HPDE6-E6E7 (cell line): ENCODE measurements around the gene TTC6.
A peak's percentile ranks its signal among the peaks of the same experiment; 100 is the strongest.

Source experiments
- DNase-seq: peaks from one replicate; pipeline ENCODE4 v3.0.0; 2011; ENCODE audit warnings: missing footprints; ENCODE audit errors: extremely low spot score

The TTC6 gene

DNA sequence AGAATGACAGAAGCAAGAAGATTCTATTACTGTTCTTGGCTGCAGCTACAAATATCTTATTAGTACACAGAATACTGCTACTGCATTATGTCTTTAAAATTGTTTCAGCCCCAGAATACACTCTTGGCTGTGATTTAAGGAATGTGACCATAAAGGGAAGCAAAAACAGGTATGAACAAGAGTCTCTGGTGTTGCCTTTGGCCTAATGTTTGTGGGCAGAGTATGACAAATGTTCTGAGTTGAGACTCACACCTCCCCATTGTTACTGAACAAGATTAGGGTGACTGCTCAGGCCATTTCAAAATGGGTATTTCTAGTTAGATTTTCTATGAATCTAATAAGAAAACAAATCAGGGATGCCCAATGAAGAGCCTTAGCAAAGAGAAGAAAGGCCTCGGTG lies 28.5 kb downstream of the TTC6 start:
- DNase-seq: peak; percentile 72

DNA sequence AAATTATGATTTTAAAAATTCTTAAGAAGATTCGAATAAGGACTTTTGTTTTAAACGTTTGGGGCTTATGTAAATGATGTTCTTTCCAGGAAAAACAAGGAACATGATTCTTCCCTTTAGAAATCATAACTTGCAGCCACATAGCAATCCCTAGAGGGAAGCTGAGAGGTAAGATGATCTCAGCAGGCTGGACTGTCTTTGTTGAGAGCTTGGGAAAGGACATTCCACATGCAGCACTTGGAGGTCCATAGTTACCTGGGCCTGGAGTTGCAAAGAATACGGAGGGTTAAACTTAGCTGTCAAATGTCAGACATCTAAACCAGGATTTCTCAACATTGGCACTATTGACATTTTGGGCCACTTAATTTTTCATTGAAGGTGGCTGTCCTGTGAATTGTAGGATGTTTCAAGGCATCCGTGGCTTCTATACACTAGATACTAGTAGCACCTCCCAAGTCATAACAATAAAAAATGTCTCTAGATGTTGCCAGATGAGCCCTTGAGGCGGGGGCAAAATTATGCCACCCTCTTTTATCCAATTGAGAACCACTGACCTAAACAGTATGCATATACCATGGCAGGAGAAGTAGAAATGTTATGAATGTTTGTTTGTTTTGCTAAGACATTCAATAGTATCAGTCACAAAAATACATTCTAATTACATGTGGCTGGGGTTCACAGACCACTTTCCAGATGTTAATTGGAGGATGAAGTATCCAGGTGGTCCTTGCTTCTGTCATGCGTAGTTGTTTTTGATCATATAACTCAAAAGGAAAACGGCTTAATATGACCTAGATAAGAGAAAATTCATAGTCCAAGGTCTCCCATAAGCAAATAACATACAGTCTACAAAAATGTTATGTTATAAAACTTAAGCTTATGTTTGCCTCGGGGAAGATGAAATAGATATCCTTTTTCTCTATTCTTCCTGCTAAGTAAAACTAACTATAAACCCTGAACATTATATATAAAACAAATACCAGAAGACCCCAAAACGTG lies 30.5 kb downstream of the TTC6 start:
- DNase-seq: no peak

DNA sequence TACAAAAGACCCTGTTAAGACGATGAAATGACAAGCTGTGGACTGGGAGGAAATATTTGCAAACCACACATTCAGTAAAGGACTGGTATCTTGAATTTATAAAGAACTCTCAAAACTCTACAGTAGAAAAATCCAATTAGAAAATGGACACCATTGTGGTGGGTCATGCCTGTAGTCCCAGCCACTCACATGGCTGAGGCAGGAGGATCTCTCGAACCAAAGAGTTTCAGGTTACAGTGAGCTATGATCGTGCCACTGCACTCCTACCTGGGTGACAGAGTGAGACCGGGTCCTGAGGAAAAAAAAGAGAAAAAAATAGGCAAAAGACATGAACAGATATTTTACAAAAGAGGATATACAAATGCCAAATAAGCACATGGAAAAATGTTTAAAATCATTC lies 41.9 kb downstream of the TTC6 start:
- no peak for DNase-seq

DNA sequence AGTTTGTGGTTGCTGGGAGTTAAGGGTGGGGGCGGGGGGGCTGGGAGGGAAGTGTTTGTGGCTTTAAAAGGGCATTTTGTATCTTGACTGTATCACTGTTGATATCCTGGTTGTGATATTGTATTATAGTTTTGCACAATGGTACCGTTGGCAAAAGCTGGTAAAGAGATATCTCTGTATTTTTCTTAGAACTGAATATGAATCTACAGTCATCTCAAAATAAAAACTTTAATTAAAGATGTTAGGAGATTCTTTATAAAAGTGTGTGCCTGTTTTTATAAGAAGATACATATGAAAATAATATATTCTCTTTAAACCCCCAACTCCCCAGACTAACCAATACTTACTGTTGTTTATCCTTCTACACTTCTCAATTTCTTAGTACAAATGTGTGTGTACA lies 43.2 kb downstream of the TTC6 start:
- DNase-seq: no peak

DNA sequence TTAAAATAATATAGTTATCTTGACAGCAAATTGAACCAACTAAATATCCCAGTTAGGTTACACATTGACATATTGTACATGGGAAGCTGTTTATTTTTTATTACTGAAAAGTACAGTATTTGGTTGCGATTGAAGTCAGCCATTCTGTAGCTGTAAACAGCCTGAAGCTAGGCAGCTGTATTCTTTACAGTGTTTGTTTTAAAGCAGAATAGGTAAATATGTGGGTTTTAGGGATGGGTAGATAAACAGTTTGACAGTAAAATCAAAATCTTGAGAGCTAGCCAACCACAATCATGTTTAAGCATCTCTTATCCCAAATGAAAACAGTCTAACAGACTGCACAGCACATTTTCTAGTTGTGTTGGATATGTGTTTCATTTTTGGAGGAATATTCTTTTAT lies 45.7 kb downstream of the TTC6 start:
- DNase-seq: no peak

DNA sequence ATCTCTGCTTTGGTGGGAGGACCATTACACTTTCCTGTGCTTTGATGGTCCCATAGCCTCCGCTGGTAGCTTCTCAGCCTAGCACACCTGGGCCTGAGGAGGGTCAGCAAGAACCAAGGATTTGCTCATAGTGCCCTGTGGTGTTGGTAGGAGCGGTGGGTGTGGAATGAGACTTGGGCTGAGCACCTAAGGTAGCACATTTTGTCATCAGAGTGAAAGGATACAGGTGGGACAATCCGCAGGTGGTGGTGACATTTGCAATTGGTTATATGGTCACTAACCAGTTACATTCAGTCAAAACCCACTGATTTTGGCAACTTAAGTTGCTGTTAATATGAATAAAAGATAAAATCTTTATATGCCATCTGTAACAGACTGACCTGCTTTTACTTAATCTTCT lies 46.7 kb downstream of the TTC6 start:
- DNase-seq: no peak

DNA sequence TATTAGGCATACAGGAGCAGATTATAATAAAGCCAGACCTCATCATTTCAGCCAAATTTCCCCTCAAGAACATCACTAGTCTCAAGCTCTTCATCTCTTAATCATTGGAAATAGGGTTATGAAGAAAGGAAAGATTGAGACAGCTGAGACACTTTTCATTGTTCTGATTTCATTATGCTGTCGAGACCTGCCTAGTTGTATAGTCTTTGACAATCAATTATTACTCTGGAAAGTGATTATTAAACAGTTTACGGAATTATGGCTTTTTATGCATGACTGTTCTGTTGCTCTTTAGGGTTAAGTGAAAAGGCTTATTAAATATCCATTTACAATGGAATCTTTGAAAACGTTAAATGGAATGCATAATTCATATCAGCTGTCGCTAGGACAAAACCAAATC lies 48.3 kb downstream of the TTC6 start:
- no peak for DNase-seq
